Mucosa of gallbladder (tissue), 1 donor: ENCODE data around the gene RFXANK. TPM values are rescaled to one million over a fixed set of nuclear protein-coding genes. Genes with fewer than 3 reads are reported as not detected.
"Not testable (repeated sequence)": the region's sequence is repeated elsewhere in the genome, so short reads cannot be mapped to it uniquely, and the experiment has no call there.

Experiments
- DNase-seq: peaks from one replicate; pipeline ENCODE4 v3.0.0-alpha.2; 2020; ENCODE audit warnings: low spot score
- total RNA-seq: library from RNA; stranded (reverse); gene quantifications from one replicate; pipeline ENCODE4 v1.2.1, GENCODE V29; 2021
- donor health status: DM: no; HTN: no; CAD: no.

Gene RFXANK
- total RNA-seq, 1 donor from 2014 or later, result 64.7 TPM

DNA sequence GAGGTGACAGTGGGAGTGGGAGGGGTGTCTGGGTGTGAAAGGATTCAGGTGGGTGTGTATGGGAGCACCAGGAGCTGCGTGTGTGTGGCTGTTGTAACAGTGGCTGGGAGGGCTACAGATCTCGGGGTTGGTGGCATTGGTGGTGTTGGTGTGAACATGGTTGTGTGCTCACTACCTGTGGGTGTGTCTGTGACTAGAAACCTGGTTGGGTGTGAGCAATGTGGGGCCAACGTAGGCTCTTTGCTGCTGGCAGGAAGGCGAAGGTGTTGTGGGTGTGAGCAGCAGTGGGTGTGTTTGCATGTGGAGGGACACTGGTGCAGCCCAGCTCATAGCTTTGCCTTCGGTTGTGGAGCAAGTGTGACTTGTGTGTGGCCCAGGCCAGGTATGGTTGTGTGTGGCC is 14.9 kb downstream of the RFXANK start:
- DNase-seq, result no peak

DNA sequence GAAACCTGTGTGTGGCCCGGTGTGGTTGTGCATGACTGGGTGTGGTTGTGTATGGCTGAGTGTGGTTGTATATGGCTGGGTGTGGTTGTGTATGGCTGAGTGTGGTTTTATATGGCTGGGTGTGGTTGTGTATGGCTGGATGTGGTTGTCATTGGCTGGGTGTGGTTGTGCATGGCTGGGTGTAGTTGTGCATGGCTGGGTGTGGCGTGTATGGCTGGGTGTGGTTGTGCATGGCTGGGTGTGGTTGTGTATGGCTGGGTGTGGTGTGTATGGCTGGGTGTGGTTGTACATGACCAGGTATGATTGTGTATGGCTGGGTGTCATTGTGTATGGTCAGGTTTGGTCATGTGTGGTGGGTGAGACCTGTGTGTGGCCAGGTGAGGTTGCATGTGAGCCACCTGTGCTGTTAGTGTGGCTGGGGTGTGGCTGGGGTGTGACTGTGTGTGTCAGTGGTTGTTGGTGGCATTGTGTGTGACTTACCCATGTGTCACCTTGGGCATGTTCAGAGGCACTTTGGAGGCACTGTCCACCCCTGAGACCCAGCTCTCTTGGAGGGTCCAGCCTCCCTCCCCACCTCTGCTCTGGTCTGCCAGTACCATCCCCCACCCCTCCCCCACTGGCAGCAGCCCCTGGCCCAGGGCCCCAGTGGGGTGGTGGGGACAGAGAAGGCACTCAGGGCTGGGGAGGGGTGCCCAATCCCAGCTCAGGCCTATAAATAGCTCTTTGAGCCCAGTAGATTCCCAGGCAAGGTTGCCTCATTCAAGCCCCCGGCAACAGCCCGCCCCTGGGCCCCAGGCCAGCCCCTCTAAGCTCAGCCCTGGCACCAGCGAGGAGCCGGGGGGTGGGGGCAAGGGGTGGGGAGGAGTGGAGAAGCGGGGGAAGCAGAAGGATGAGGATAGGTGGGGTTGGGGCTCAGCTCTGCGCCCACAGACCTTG is 15.8 kb downstream of the RFXANK start:
- no peak for DNase-seq

DNA sequence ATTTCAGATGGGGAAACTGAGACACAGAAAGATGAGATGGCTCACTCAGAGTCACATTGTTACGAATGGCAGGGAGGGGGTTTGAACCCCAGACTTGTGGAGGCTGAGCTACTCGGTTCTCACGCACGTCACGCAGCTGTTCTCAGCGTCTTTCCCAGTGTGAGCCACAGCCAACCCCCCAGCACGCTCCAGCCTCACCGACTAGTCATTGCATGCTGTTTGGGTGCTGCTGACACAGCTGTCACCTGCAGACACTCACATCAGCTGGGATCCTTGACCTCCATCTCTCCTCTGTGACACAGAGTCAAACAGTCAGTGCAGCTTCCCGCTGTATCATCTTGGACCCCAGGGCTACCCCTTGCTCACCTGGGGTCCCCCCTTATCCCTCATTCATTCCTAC is 17.3 kb downstream of the RFXANK start:
- DNase-seq, result no peak

GRCh38 chr19:19211499-19212420 is 19.7 kb downstream of the RFXANK start, which contains the start of gene NCAN:
Gene NCAN, plus strand, starts transcription at chr19:19211958. Its CDS starts 4,996 bp downstream, at chr19:19216954.
- no peak for DNase-seq

- no peak for DNase-seq
These were observed 20.9 kb downstream of the RFXANK start for GRCh38 chr19:19212916-19213315.

- DNase-seq, result no peak
These were observed 21.5 kb downstream of the RFXANK start for GRCh38 chr19:19213426-19214158.

DNA sequence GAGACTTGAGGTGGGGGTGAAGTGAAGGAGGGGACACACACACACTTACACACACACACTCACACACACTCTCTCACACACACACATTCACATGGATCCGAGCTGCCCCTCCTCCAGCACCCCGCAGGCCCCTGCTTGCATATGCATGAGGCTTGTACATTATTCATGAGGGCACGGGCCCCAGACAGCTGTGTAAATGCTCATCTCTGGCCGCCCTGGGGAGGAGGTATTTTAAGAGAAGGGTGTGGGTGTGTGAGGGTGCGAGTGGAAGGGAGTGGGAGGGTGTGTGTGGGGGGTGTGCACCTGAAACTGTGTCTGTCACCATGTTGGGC is 22.1 kb downstream of the RFXANK start:
- DNase-seq, result no peak

DNA sequence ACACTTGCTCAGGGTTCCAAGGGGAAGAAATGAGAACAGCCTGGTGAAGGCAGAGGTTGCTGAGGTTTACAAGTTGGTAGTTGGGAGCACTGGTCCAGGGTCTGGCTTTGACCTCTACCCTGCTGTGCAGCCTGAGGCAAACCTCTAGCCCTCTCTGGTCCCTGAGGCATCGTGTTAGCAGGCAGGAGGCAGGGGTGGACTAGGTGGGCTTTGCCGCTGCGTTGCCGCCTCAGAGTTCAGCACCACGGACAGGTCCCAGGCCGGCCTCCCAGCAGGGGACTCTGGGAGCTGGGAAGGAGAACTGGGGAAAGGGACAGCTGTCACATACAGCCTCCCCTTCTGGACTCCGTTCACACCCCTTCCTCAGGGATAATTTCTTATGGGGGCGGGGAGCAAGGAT is 22.8 kb downstream of the RFXANK start:
- peak; percentile 20 for DNase-seq

- no peak for DNase-seq
These were observed 23.7 kb downstream of the RFXANK start for GRCh38 chr19:19215792-19216191.

- no peak for DNase-seq
These were observed 25.0 kb downstream of the RFXANK start for GRCh38 chr19:19217099-19217498.

GRCh38 chr19:19218911-19219310 is 26.9 kb downstream of the RFXANK start:
- DNase-seq, result no peak

DNA sequence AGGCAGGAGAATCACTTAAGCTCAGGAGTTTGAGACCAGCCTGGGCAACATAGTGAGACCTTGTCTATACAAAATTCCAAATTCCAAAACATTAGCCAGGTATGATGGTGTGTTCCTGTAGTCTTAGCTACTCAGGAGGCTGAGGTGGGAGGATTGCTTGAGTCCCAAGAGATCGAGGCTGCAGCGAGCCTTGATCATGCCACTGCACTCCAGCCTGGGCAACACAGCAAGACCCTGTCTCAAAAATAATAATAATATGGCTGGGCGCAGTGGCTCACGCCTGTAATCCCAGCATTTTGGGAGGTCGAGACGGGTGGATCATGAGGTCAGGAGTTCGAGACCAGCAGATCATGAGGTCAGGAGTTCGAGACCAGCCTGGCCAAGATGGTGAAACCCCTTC is 28.9 kb downstream of the RFXANK start:
- not testable (repeated sequence) for DNase-seq

GRCh38 chr19:19223060-19223459 is 31.0 kb downstream of the RFXANK start:
- no peak for DNase-seq

DNA sequence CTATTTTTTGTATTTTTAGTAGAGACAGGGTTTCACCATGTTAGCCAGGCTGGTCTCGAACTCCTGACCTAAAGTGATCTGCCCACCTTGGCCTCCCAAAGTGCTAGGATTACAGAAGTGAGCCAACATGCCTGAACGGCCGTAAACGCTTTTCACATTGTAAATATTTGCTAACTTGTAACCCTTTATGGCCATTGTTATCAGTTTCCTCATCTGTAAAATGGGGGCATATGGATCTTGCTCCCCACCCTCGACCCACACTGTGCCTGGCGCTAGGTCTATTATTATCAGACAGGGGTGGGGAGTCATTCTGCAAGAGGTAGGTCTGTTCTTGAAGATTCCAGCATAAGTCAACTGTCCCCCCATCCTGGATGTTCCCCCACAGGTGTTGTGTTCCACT is 31.6 kb downstream of the RFXANK start:
- DNase-seq, result no peak

DNA sequence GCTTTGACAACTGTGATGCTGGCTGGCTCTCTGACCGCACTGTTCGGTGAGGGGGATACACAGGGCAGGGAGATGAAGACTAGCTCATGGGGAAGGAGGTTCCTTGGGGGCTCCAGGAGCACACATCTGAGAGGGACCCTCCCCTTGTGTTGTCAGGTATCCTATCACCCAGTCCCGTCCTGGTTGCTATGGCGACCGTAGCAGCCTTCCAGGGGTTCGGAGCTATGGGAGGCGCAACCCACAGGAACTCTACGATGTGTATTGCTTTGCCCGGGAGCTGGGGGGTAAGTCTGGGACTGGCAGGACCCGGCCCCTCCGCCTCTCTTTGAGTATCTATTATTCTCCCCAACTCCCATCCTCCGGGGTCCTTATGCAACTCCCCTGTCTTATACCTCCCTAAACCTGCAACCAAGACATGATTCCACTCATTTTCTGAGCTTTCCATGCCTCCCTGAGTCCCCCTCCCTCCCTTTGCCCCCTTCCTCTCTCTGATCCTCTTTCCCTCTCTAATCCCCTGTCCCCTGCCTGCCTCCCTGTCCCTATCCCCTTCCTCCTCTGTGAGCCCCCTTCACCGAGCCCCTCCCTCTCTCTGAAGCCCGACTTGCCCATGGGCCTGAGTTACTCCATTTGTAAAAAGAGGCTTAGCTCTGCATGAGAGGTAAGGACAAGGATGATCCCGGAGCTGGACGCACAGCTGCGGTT is 32.2 kb downstream of the RFXANK start:
- DNase-seq, result no peak

DNA sequence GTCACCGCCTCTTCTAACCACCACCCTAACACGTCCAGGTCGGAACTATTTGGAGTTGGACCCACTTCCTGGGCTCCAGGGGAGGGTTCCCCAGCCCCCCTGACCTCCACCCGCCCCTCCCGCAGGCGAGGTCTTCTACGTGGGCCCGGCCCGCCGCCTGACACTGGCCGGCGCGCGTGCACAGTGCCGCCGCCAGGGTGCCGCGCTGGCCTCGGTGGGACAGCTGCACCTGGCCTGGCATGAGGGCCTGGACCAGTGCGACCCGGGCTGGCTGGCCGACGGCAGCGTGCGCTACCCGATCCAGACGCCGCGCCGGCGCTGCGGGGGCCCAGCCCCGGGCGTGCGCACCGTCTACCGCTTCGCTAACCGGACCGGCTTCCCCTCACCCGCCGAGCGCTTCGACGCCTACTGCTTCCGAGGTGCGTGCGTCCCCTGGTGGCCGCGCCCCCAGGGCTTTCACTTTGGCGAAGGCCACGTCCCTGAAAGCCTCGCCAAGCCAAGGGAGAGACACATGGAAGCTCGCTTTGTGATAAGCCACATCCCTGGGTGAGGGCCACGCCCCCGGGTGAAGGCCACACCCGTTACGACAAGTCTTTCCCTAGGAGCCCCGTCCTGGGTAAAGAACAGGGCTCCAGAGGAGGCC is 32.9 kb downstream of the RFXANK start:
- peak; percentile 44 for DNase-seq

GRCh38 chr19:19226204-19226603 is 34.1 kb downstream of the RFXANK start:
- no peak for DNase-seq

- DNase-seq, result no peak
These were observed 34.6 kb downstream of the RFXANK start for GRCh38 chr19:19226663-19227062.

DNA sequence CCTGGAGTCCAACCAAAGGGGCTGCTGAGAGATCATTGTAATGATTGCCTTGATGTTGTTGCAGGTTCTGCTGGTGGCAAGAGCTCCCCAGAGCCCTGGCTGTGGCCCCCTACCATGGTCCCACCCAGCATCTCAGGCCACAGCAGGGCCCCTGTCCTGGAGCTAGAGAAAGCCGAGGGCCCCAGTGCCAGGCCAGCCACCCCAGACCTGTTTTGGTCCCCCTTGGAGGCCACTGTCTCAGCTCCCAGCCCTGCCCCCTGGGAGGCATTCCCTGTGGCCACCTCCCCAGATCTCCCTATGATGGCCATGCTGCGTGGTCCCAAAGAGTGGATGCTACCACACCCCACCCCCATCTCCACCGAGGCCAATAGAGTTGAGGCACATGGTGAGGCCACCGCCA is 35.2 kb downstream of the RFXANK start:
- DNase-seq, result no peak

DNA sequence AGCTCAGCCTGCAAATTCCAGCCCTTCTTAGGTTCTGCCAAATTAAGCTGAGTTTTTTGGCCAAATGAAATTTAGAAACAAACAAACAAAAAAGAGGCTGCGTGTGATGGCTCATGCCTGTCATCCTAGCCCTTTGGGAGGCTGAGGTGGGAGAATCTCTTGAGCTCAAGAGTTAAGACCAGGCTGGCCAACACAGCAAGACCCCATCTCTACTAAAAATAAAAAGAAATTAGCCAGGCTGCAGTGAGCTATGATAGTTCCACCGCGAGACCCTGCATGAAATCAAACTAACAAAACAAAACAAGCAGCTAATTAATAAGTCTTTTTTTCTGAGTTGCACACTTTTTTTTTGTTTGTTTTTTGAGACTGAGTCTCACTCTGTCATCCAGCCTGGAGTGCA is 37.6 kb downstream of the RFXANK start:
- no peak for DNase-seq

GRCh38 chr19:19230999-19231398 is 38.9 kb downstream of the RFXANK start:
- no peak for DNase-seq
